CD8-positive, alpha-beta memory T cell (primary cell): Measurements from ENCODE around the gene HDAC8. TPM values are rescaled to one million over a fixed set of nuclear protein-coding genes. Genes with fewer than 3 reads are reported as not detected.

Experiments used
- CTCF ChIA-PET: fragments of 350-600 bp; sonication (Branson Sonifier 250); formaldehyde crosslinking; loops from one replicate; lab custom pipeline; 2021; ENCODE audit warnings: antibody characterized with exemption; lab: Charles Lee
- POLR2A ChIA-PET: fragments of 350-600 bp; sonication (Branson Sonifier 250); formaldehyde crosslinking; loops from one replicate; lab custom pipeline; 2021; ENCODE audit warnings: antibody characterized with exemption; lab: Charles Lee
- DNase-seq, 5 donors: peaks; one replicate each; pipeline versions ENCODE4 v3.0.0 to v3.0.0-alpha.2; 2020 to 2022; ENCODE audit warnings: mixed read lengths in 1 of 5
- H3K27ac ChIP-seq: one replicate; pipeline ENCODE4 v1.7.0; 2013; ENCODE audit warnings: low read depth, mild to moderate bottlenecking, low read length, moderate library complexity
- H3K27me3 ChIP-seq: 2 replicates; pipeline ENCODE4 v1.7.0; 2013; ENCODE audit warnings: low read length, mild to moderate bottlenecking; ENCODE audit not compliant: insufficient read depth, poor library complexity, severe bottlenecking
- H3K36me3 ChIP-seq: 2 replicates; pipeline ENCODE4 v1.7.0; 2013; ENCODE audit warnings: mild to moderate bottlenecking, low read length, moderate library complexity; ENCODE audit not compliant: insufficient read depth
- H3K4me1 ChIP-seq: 2 replicates; pipeline ENCODE4 v1.7.0; 2013; ENCODE audit warnings: mild to moderate bottlenecking, low read length, moderate library complexity; ENCODE audit not compliant: insufficient read depth
- H3K4me3 ChIP-seq: 2 replicates; pipeline ENCODE4 v1.7.0; 2013; ENCODE audit warnings: mild to moderate bottlenecking, low read length
- H3K9me3 ChIP-seq: 2 replicates; pipeline ENCODE4 v1.7.0; 2013; ENCODE audit warnings: mild to moderate bottlenecking, low read length
- H3K27ac Mint-ChIP-seq, 8 donors: one replicate each; pipeline ENCODE4 v1.8.0; 2020 to 2021; ENCODE audit warnings: mixed read lengths in 8 of 8, mild to moderate bottlenecking in 6 of 8, inconsistent platforms in 3 of 8, moderate library complexity in 3 of 8
- H3K27me3 Mint-ChIP-seq, 2 donors: one replicate each; pipeline ENCODE4 v1.8.0; 2020 to 2021; ENCODE audit warnings: mixed read lengths in 2 of 2, mild to moderate bottlenecking in 1 of 2, moderate library complexity in 1 of 2
- H3K36me3 Mint-ChIP-seq, 3 donors: one replicate each; pipeline ENCODE4 v1.8.0; 2020 to 2021; ENCODE audit warnings: mixed read lengths in 3 of 3, inconsistent platforms in 1 of 3, mild to moderate bottlenecking in 1 of 3
- H3K4me1 Mint-ChIP-seq, 3 donors: one replicate each; pipeline ENCODE4 v1.8.0; 2020 to 2021; ENCODE audit warnings: mixed read lengths in 3 of 3, inconsistent platforms in 1 of 3, mild to moderate bottlenecking in 1 of 3
- H3K4me3 Mint-ChIP-seq, 7 donors: one replicate each; pipeline ENCODE4 v1.8.0; 2020 to 2021; ENCODE audit warnings: mixed read lengths in 7 of 7, mild to moderate bottlenecking in 6 of 7, moderate library complexity in 4 of 7, inconsistent platforms in 2 of 7
- H3K9me3 Mint-ChIP-seq, 5 donors: one replicate each; pipeline ENCODE4 v1.8.0; 2020 to 2022; ENCODE audit warnings: mixed read lengths in 5 of 5, mild to moderate bottlenecking in 3 of 5, moderate library complexity in 2 of 5, inconsistent platforms in 1 of 5
- polyA plus RNA-seq: library from polyadenylated mRNA; unstranded; fragments of 300-500 nt; fragmentation: Illumina TruSeq; gene quantifications from one replicate; pipeline ENCODE4 v1.2.3, GENCODE V29; 2021
- total RNA-seq, 2 experiments: library from RNA; stranded (reverse); gene quantifications; one replicate each; pipeline ENCODE4 v1.2.3, GENCODE V29; 2021

Gene HDAC8
- total and polyA plus RNA-seq, 3 experiments from 2014 or later, result 16.4 to 17.8 (median 17.3) TPM

DNA sequence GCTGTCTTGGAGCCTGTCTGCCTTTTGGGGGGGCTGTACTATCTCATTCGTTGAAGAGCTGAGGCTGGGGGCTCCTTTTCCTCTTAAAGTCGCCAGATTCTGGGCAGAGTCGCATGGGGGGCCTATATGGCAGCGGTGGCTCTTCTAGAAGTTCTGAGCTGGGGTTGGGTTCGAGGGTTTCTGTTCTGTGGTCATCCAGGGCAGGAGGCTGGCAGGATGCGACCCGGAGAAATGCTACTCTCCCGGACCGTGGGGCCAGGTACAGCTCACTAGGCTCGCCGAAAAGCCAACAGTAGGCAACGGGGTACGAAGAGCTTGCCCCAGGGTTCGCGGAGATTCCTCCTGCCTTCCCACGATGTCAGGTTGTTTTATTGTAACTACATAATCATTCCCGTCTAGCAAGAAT, 265.0 kb downstream of the HDAC8 start:
- H3K27ac ChIP-seq, result no peak overlapping the region
- Mint-ChIP-seq H3K36me3 (peaks cover 0 to 3% (median 2%) of the 10 kb centered on the region in 3 donors), H3K27me3 (peaks cover 47 to 52% of the 10 kb centered on the region in 2 donors), H3K27ac (peak overlapping the region in 1 of 8 donors; percentile 70), H3K4me3 (peak overlapping the region; percentile 72 to 94 (median 86)), H3K4me1 (peaks cover 29 to 39% (median 31%) of the 10 kb centered on the region in 3 donors), H3K9me3 (peaks cover 0 to 2% (median 0%) of the 10 kb centered on the region in 5 donors)
- H3K4me3 ChIP-seq, result peak overlapping the region; percentile 26
- no peaks in the 10 kb centered on the region for H3K9me3 ChIP-seq
- no peaks in the 10 kb centered on the region for H3K36me3 ChIP-seq
- ChIA-PET CTCF (interaction anchor here (1.1 to 1.4 kb wide), 2 partner anchors 14 to 30 kb away, joined by 3 to 4 read pairs; partner anchors contain the start of gene RPS4X), POLR2A (interaction anchor here (1.5 kb wide), 1 partner anchor 31 kb away, joined by 3 read pairs; the partner anchor contains the start of gene RPS4X)
- peak in 1 of 5 donors; percentile 4 for DNase-seq
- H3K27me3 ChIP-seq, result peaks cover 23% of the 10 kb centered on the region
- H3K4me1 ChIP-seq, result peaks cover 15% of the 10 kb centered on the region

- Histone ChIP-seq H3K27ac (no peak overlapping the region), H3K36me3 (no peaks in the 10 kb centered on the region), H3K27me3 (peaks cover 23% of the 10 kb centered on the region), H3K4me1 (peaks cover 15% of the 10 kb centered on the region), H3K4me3 (peak overlapping the region; percentile 41), H3K9me3 (no peaks in the 10 kb centered on the region)
- Mint-ChIP-seq H3K27me3 (peaks cover 47 to 53% of the 10 kb centered on the region in 2 donors), H3K27ac (peak overlapping the region in 5 of 8 donors; percentile 11 to 75 (median 36)), H3K9me3 (no peaks in the 10 kb centered on the region), H3K4me3 (peak overlapping the region; percentile 84 to 94 (median 88)), H3K4me1 (peaks cover 29 to 39% (median 31%) of the 10 kb centered on the region in 3 donors), H3K36me3 (peaks cover 0 to 3% (median 2%) of the 10 kb centered on the region in 3 donors)
- DNase-seq, result peak; percentile 2 to 49 (median 21)
- POLR2A ChIA-PET, result interaction anchor here (1.5 kb wide), 1 partner anchor 30 kb away, joined by 3 read pairs; the partner anchor contains the start of gene RPS4X
- CTCF ChIA-PET, result interaction anchor here (1.1 to 1.4 kb wide), 2 partner anchors 14 to 30 kb away, joined by 3 to 4 read pairs; partner anchors contain the start of gene RPS4X
Measured at GRCh38 chrX:72306851-72307645, 265.6 kb downstream of the HDAC8 start.

GRCh38 chrX:72306085-72306801, 266.4 kb downstream of the HDAC8 start:
- Histone ChIP-seq H3K4me3 (no peak overlapping the region), H3K27ac (no peak overlapping the region), H3K9me3 (no peaks in the 10 kb centered on the region), H3K27me3 (peaks cover 23% of the 10 kb centered on the region), H3K4me1 (peaks cover 15% of the 10 kb centered on the region), H3K36me3 (no peaks in the 10 kb centered on the region)
- CTCF ChIA-PET, result no interaction called here
- POLR2A ChIA-PET, result interaction anchor here (1.5 kb wide), 1 partner anchor 29 kb away, joined by 3 read pairs; the partner anchor contains the start of gene RPS4X
- Mint-ChIP-seq H3K4me3 (peak overlapping the region; percentile 79 to 94 (median 89)), H3K9me3 (no peaks in the 10 kb centered on the region), H3K27ac (no peak overlapping the region), H3K4me1 (peaks cover 29 to 39% (median 31%) of the 10 kb centered on the region in 3 donors), H3K36me3 (peaks cover 0 to 3% (median 2%) of the 10 kb centered on the region in 3 donors), H3K27me3 (peaks cover 48 to 58% of the 10 kb centered on the region in 2 donors)
- no peak for DNase-seq

DNA sequence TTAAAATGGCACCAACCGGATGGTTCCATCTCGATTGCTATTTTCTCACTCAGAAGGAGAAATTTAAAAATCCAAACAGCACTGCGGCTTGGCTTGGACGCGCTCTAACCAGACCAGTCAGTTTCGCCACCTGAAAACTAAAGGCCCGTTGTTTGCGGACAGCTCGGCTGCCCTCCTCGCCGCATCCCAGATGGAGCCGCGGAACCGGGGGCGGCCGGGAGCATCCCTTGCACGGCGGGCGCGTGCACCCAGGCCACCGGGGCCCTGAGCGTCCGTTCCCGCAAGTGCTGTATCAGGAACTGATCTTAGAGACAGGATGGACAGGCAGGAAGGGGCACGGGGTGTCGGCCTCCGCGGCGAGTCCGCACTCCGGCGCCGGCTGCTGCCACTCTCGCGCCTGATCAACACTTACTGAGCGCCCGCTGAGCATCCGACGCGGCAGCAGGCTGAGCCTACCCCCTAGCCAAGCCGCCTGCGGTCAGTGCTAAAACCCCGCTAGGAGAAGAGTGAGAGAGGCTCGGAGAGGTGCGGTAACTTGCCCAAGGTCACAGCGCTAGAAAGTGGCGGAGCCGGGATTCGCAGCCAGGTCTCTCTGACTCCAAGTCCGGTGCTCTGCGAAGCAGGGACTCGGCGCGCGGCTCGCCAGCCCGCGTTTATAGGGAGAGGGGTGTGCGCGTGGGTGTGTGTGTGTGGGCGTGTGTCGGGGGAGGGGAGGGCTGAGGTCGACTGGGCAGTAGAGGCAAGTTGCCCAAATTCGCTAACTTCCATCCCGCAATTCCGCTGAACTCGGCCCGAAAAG, 267.2 kb downstream of the HDAC8 start, which contains the start of gene CITED1:
TSS of gene CITED1 (minus strand) at position 629 of the 799 bp plus-strand sequence. CDS start 3,045 bp downstream, outside the sequence.
- CTCF ChIA-PET, result no interaction called here
- Mint-ChIP-seq H3K4me1 (peaks cover 29 to 39% (median 31%) of the 10 kb centered on the region in 3 donors), H3K27me3 (peaks cover 52 to 62% of the 10 kb centered on the region in 2 donors), H3K27ac (peak within 1 kb of the TSS in 2 of 8 donors; percentile 11 to 41), H3K4me3 (peak within 1 kb of the TSS; percentile 84 to 94 (median 89)), H3K36me3 (peaks cover 0 to 3% (median 2%) of the 10 kb centered on the region in 3 donors), H3K9me3 (no peaks in the 10 kb centered on the region)
- Histone ChIP-seq H3K36me3 (no peaks in the 10 kb centered on the region), H3K27ac (no peak within 1 kb of the TSS), H3K4me1 (peaks cover 15% of the 10 kb centered on the region), H3K27me3 (peaks cover 23% of the 10 kb centered on the region), H3K4me3 (peak within 1 kb of the TSS; percentile 41), H3K9me3 (no peaks in the 10 kb centered on the region)
- DNase-seq, result no peak
- POLR2A ChIA-PET, result interaction anchor here (0.6 kb wide), 1 partner anchor 211 kb away, joined by 3 read pairs; no protein-coding TSS in a partner anchor

DNA sequence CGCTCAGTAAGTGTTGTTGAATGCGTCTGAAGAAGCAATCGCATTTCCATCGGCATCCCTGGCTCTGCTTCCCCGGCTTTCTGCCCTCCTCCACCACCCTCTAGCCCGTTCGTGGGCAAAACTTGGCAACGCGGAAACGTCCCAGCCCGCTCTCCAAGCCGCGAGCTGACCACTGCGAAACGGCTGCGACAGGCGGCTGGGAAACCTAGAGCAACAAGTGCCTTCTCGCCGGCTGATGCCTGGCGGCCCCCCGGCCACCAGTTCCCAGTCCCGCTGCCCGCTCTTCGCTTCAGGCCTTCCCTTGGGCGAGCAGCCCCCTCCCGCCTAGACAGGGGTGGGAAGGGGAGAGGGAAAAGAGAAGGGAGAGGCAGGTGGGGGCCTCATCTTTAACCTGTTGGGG, 267.8 kb downstream of the HDAC8 start:
- Mint-ChIP-seq H3K4me3 (peak overlapping the region; percentile 76 to 93 (median 81)), H3K27ac (peak overlapping the region in 1 of 8 donors; percentile 41), H3K9me3 (no peaks in the 10 kb centered on the region), H3K36me3 (peaks cover 0 to 3% (median 2%) of the 10 kb centered on the region in 3 donors), H3K27me3 (peaks cover 55 to 64% of the 10 kb centered on the region in 2 donors), H3K4me1 (peaks cover 29 to 39% (median 31%) of the 10 kb centered on the region in 3 donors)
- ChIA-PET CTCF (no interaction called here), POLR2A (interaction anchor here (0.6 kb wide), 1 partner anchor 211 kb away, joined by 3 read pairs; no protein-coding TSS in a partner anchor)
- Histone ChIP-seq H3K9me3 (no peaks in the 10 kb centered on the region), H3K4me1 (peaks cover 15% of the 10 kb centered on the region), H3K4me3 (no peak overlapping the region), H3K27ac (no peak overlapping the region), H3K27me3 (peaks cover 23% of the 10 kb centered on the region), H3K36me3 (no peaks in the 10 kb centered on the region)
- DNase-seq, result no peak

- Mint-ChIP-seq H3K27me3 (peaks cover 57 to 61% of the 10 kb centered on the region in 2 donors), H3K36me3 (peaks cover 0 to 4% (median under 1%) of the 10 kb centered on the region in 3 donors), H3K4me1 (peaks cover 6 to 14% (median 10%) of the 10 kb centered on the region in 3 donors), H3K9me3 (no peaks in the 10 kb centered on the region), H3K27ac (no peak overlapping the region), H3K4me3 (no peak overlapping the region)
- Histone ChIP-seq H3K9me3 (no peaks in the 10 kb centered on the region), H3K4me1 (peaks cover 9% of the 10 kb centered on the region), H3K27me3 (no peaks in the 10 kb centered on the region), H3K27ac (no peak overlapping the region), H3K36me3 (no peaks in the 10 kb centered on the region), H3K4me3 (no peak overlapping the region)
- ChIA-PET POLR2A (no interaction called here), CTCF (interaction anchor here (1.0 kb wide), 1 partner anchor 25 kb away, joined by 3 read pairs; the partner anchor contains the start of gene RPS4X)
- DNase-seq, result no peak
Measured at GRCh38 chrX:72301781-72302180, 270.9 kb downstream of the HDAC8 start.
